PC-9 (cell line): ENCODE results near the gene WDR88.

Experiments
- EZH2 ChIP-seq: fragments of 200-600 bp; sonication (generic); IDR thresholded peaks from 2 replicates; pipeline ENCODE4 v1.8.0; 2017; ENCODE audit warnings: antibody characterized with exemption, low read depth
- TF ChIP-seq, protein P1 (sequence below): fragments of 200-600 bp; sonication (generic); conservative IDR thresholded peaks from 2 replicates; pipeline ENCODE4 v1.6.1; 2017; ENCODE audit warnings: mixed run types, antibody characterized with exemption, mild to moderate bottlenecking, moderate library complexity

DNA sequence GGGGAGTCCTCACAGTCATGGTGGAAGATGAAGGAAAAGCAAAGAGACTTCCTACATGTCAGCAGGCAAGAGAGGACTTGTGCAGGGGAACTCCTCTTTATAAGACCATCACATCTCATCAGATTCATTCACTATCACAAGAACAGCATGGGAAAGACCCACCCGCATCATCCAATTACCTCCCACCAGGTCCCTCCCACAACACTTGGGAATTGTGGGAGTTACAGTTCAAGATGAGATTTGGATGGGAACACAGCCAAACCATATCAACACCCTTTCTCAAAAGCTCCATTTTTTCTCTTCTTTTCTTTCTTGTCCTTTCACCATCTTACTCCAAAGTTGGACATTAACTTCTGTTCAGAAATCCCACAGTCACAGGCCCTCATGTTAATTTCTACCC, 57.5 kb downstream of the WDR88 start:
- TF ChIP-seq, protein P1, sequence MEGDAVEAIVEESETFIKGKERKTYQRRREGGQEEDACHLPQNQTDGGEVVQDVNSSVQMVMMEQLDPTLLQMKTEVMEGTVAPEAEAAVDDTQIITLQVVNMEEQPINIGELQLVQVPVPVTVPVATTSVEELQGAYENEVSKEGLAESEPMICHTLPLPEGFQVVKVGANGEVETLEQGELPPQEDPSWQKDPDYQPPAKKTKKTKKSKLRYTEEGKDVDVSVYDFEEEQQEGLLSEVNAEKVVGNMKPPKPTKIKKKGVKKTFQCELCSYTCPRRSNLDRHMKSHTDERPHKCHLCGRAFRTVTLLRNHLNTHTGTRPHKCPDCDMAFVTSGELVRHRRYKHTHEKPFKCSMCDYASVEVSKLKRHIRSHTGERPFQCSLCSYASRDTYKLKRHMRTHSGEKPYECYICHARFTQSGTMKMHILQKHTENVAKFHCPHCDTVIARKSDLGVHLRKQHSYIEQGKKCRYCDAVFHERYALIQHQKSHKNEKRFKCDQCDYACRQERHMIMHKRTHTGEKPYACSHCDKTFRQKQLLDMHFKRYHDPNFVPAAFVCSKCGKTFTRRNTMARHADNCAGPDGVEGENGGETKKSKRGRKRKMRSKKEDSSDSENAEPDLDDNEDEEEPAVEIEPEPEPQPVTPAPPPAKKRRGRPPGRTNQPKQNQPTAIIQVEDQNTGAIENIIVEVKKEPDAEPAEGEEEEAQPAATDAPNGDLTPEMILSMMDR = no peak
- no peak for TF ChIP-seq EZH2
